ENCODE data around the gene CEP170B.
"Not testable (repeated sequence)": the region's sequence is repeated elsewhere in the genome, so short reads cannot be mapped to it uniquely, and the experiment has no call there.

The CEP170B gene

DNA sequence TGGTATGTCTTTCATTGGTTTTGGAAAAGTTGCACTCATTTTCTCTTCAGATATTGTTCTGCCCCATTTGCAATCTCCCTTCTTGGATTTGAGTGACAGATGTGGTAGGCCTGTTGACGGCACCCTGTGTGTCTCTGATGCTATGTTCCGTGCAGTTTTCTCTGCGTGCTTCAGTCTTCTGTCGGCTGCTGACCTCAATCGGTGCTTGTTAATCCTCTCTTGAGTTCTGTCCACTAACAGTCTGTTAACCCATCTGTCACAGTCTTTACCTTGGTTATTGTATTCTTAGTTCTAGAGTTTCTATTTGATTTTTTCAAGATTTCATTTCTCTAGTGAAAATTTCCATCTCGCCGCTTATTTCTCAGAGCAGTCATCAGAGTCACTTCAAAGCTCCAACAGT lies 38.9 kb downstream of the CEP170B start:
- in situ Hi-C loops (cut with HindIII; ENCODE audit: low sequenced_read_pairs) = no loop called here

DNA sequence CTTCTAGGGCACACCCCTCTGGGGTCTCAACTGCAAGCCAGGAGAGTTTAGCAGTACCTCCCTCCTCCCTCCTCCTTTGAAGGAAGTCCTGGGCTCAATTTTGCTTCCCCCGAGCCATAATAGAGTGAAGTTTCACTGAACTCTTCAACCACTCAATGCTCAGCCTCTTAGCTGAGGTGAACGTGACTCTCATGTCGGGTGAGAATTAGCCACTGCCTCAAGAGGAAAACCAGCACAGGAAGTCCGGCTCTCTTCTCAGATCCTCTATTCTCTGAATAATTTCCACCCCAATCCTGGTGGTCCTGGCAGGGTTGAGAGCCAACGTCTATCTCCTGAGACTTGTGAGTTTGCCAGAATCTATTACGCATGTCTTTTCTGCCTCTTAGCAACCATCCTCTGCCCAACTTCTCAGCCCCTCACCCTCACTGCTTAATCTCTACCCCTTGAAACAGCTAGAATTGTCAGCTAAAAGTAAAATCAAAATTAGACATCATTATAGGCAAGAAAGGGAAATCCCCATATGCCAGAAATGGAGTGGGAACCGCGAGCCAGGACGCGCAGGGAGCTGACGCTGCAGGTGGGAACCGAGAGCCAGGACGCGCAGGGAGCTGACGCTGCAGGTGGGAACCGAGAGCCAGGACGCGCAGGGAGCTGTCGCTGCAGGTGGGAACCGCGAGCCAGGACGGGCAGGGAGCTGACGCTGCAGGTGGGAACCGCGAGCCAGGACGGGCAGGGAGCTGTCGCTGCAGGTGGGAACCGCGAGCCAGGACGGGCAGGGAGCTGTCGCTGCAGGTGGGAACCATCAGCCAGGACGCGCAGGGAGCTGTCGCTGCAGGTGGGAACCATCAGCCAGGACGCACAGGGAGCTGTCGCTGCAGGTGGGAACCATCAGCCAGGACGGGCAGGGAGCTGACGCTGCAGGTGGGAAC lies 39.8 kb downstream of the CEP170B start:
- in situ Hi-C loops (cut with HindIII; ENCODE audit: low sequenced_read_pairs) = not testable (repeated sequence)

DNA sequence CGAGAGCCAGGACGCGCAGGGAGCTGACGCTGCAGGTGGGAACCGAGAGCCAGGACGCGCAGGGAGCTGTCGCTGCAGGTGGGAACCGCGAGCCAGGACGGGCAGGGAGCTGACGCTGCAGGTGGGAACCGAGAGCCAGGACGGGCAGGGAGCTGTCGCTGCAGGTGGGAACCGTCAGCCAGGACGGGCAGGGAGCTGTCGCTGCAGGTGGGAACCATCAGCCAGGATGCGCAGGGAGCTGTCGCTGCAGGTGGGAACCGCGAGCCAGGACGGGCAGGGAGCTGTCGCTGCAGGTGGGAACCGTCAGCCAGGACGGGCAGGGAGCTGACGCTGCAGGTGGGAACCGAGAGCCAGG lies 40.5 kb downstream of the CEP170B start:
- in situ Hi-C loops (cut with HindIII; ENCODE audit: low sequenced_read_pairs) = not testable (repeated sequence)

DNA sequence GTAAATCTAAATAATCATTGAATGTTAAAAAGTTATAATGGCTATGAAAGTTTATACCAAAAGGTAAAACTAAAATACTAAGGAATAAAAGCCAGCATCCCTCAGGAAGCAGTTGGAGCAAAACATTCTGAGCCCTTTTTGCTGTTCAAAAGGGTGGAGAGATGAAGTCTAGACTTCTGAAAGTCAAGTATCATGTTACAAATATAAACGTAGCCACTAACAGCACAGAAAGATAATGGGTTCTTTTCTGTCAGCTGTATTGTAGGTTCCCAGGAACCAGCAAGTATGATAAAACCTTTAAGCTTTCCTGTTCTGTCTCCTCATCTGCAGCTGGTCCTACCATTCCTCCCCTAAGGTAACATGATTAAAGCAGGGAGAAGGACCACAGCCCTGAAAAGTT lies 43.2 kb downstream of the CEP170B start:
- in situ Hi-C loops (cut with HindIII; ENCODE audit: low sequenced_read_pairs) = no loop called here

DNA sequence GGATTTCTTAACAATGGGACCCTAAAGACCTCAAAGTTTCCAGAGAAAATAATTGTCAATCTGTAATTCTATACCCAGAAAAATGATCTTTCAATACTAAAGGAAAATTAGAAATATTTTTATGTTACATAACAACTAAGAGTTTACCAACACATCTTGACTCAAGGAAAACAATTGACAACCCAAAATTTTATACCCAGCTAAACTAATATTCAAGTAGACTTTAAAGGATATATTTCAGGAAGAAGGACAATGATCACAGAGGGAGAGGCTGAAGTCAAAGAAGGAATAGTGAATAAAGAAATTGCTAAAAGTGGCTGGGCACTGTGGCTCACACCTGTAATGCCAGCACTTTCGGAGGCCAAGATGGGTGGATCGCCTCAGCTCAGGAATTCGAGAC lies 47.0 kb downstream of the CEP170B start:
- in situ Hi-C loops (cut with HindIII; ENCODE audit: low sequenced_read_pairs) = no loop called here

DNA sequence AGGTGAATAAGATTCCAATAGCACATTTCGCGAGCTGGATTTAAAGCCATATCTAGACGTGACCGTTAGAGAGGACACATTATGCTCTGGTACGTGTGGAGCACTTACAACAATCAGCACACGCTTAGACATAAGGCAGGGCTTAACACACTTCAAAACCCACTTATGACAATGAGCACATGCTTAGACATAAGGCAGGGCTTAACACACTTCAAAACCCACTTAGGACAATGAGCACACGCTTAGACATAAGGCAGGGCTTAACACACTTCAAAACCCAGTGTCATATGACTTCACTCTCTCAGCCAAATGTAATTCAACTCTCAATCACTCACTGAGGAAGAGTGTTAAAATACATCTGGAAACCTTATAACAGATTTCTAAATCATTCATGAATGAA lies 48.4 kb downstream of the CEP170B start:
- in situ Hi-C loops (cut with HindIII; ENCODE audit: low sequenced_read_pairs) = no loop called here

DNA sequence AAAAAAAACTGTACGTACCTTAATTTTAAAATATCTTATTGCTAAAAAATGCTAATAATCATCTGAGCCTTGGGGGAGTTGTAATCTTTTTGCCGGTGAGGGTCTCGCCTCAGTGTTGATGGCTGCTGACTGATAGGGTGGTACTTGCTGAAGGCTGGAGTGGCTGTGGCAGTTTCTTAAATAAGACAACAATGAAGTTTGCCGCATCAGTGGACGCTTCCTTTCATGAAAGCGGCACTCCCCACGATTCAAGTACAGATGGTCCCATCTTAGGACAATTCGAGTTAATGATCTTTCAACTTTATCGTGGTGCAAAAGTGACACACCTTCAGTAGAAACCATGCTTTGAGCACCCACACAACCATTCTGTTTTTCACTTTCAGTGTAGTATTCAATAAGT lies 52.0 kb downstream of the CEP170B start:
- in situ Hi-C loops (cut with HindIII; ENCODE audit: low sequenced_read_pairs) = loop anchor here (5.0 kb wide), 1 partner anchor 40 kb away; no protein-coding TSS in a partner anchor

DNA sequence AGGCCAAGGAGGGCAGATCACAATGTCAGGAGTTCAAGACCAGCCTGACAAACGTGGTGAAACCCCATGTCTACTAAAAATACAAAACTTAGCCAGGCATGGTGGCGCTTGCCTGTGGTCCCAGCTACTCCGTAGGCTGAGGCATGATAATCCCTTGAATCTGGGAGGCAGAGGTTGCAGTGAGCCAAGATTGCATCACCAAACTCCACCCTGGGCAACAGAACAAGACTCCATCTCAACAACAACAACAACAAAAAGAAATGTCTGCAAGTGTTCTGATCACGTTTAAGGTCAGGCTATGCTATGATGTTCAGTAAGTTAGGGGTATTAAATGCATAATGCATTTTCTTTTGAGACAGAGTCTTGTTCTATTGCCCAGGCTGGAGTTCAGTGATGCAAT lies 52.9 kb downstream of the CEP170B start:
- in situ Hi-C loops (cut with HindIII; ENCODE audit: low sequenced_read_pairs) = loop anchor here (5.0 kb wide), 1 partner anchor 39 kb away; no protein-coding TSS in a partner anchor

DNA sequence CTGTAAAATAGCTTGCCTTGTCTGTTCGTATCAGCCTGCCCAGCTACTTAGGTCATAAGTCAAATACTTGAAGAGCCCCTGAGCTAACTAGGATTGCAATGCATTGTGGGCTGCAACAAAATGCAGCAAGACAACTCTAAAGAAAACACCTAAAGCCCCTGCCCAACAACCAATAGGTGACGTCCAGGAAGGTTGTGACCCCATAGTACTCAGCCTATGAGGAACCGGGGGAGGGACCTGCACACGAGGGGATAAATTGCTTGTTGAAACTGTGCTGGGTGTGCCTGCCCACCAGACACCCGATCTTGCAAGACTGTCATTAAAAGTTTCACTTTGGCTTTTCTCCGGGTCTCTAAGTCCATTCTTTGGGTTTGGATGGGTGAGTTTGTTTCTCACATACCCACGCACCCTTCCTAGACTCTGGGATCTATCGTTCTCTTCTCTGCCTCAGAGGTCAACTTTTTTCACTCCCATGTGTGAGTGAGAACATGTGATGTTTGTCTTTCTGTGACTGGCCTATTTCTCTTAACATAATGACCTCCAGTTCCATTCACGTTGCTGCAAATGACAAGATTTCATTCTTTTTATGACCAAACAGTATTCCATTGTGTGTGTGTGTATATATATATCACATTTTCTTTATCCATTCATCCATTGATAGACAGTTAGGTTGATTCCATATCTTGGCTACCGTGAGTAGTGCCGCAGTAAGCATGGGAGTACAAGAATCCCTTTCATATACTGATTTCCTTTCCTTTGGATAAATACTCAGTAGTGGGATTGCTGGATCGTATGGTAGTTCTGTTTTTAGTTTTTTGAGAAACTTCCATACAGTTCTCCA lies 54.3 kb downstream of the CEP170B start:
- in situ Hi-C loops (cut with HindIII; ENCODE audit: low sequenced_read_pairs) = loop anchor here (5.0 kb wide), 1 partner anchor 38 kb away; no protein-coding TSS in a partner anchor

DNA sequence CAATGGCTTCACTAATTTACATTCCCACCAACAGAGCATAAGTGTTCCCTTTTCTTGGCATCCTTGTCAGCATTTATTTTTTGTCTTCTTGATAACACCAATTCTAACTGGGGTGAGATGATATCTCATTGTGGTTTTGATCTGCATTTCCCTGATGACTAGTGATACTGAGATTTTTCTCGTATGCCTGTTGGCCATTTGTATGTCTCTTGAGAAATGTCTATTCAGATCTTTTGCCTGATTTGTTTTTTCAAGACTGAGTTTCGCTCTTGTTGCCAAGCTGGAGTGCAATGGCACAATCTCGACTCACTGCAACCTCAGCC lies 54.9 kb downstream of the CEP170B start:
- in situ Hi-C loops (cut with HindIII; ENCODE audit: low sequenced_read_pairs) = loop anchor here (5.0 kb wide), 1 partner anchor 37 kb away; no protein-coding TSS in a partner anchor

DNA sequence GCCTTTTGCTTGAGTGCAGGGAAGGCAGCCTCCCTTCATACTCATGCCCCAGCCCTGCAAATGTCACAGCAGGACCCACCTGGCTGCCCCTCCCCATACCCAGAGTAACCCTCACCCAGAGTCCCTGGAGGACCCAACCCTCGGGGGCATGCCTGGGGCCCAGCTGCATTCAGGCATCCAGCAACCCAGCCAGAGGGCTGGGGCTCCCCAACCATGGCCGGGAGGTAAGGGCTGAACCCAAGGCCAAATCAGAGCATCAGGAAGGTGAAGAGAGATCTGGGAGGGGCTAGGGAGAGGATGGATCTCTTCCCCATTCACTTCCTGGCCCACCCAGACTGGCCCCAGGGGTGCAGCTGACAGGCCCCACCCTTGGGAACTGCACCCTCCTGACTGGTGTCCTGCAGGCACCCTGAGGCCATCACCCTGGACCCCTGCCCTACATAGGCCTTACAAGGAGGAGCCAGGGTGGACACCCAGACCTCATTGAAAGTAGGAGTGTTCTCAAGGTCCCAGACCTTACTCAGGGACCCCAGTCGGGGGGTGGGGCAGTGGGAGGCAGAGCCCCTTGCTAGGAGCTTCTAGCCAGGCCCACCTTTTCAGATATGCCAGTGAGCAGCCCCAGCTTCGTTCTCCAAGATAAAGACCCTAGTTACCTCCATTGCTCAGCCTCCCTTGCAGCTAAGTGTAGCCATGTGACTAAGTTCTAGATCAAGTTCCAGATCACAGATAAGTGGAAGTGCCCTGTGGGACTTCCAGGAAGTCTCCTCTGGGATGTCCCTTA lies 58.8 kb downstream of the CEP170B start:
- in situ Hi-C loops (cut with HindIII; ENCODE audit: low sequenced_read_pairs) = no loop called here

DNA sequence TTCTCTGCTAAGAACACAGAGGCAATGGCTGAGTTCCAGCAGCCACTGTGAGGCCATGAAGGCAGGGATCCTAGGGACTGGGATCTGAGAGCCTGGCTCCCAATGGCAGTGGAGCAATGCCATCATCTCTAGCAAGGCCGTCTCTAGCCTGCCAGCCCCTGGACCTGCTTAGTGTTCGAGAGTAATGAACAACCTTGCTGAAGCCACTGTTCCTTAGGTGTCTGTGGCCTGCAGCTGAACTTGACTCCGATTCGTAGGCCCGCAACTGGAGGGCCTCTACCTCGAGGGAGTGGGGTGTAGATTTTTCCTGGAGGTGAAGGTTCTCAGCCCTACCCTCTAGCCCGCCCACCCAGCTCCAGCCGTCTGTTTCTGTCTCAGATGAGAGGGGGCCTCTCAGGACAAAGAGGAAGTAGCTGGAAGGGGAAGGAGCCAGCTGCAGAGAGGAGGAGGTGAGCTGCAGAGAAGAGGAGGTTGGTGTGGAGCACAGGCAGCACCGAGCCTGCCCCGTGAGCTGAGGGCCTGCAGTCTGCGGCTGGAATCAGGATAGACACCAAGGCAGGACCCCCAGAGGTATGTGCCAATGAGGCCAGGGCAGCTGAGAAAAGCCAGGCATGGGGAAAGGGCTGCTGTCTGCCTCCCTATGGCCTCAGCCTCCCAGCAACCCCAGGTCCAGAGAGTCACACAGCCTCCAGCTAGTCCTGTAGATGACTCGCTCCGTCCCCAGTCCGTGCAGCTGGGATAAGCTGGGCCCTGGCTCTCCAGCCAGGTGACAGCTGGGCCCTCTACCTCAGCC lies 59.5 kb downstream of the CEP170B start, which contains the start of gene PLD4:
Gene PLD4, plus strand, starts transcription at position 459 of the 793 bp plus-strand sequence. CDS start 2,262 bp downstream, outside the sequence.
- in situ Hi-C loops (cut with HindIII; ENCODE audit: low sequenced_read_pairs) = no loop called here

DNA sequence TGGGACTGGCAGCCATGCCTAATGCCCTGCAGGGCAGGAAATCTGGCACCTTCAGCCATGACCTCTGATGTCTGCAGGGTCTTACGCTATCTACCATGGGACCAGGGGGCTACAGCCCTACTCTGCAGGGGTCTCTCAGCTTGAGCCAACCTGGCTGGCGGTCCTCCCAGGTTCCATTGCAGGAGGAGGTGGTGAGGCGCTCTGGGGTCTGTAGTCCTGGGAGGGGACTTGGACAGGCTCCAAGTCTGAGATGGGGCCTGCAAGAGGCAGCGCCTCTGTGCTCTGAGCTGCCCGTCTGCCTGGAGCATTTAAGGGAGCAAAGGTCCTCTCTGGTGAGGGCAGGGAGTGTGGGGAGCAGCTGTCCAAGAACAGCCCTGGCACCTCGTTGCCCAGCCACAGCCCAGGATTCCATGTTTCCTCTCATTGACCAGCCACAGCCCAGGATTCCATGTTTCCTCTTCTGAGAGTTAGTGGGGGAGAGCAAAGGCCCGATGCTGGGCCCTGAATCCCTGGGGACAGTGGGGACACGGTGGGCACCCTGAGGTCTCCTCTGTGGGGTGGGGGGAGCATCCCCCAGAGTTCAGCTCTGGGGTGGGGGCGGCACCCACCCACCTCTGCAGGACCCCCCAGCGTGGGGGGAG lies 60.3 kb downstream of the CEP170B start:
- in situ Hi-C loops (cut with HindIII; ENCODE audit: low sequenced_read_pairs) = no loop called here

DNA sequence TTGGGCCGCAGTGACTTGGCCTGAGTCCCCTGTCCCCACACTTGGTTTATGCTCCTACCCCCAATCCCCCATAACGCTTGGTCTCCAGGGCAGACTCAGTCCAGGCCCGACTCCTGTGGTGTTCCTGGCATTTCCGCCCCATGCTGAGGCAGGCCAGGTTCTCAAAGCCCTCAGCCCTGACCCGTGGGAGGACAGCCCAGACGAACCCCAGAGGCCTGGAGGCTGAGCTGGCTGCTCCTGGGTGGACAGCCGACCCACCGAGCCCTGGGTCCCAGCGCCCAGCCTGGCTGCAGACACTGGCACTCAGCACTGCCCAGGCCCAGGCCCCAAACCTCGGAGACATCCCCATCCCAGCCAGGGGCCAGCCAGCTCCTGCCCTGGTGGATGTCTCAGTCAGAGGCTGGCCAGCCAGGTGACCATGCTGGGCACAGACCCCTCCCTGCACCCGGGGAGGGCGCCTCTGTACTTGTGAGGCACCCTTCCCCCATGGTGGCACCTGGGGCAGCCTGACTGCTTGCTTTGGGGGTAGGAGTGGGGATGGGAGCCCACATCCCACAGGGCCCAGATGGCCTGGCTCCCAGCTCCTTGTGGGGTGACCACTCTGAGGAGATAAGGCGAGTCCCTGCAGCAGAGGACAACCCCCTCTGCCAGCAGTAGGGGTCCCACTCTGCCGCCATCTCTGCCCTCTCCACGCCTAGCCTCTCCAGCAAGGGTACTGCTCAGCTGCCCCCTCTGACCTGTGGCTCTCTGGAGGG lies 61.0 kb downstream of the CEP170B start:
- in situ Hi-C loops (cut with HindIII; ENCODE audit: low sequenced_read_pairs) = no loop called here

DNA sequence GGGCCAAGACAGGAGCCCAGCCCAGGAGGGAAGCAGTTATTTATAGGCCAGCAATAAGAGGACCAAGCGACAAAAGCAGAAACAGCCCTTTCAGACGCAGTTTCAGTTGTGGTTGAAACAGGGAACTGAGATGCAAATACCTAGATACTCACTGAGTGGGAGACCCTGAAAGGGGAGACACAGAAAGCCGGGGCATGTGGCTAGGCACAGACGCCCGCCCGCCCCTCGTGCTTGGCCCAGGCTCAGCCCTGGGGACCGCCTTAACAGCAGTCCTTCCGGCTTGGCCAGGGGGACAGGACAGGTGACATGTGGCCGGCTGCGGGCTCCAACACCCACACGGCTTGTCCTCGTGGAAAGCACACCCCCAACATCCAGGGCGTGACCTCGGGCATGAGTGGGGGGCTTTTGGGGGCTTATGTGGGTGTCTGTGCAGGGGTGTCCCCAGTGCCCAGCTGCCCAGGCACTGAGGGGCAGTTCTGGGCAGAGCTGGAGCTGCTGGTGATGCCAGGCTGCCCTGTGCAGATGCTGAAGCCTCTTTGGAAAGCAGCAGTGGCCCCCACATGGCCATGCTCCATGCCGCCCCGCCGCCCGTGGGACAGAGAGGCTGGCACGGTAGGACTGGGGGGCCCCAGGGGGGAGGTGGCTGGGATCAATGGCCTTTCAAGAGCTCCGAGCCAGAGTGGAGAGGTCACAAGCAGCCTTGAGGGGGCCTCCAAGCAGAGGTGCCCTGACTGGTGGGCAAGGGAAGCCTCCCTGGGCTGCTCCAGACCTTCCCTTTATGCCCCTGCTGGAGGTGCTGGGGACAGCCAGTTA lies 61.8 kb downstream of the CEP170B start:
- in situ Hi-C loops (cut with HindIII; ENCODE audit: low sequenced_read_pairs) = no loop called here

DNA sequence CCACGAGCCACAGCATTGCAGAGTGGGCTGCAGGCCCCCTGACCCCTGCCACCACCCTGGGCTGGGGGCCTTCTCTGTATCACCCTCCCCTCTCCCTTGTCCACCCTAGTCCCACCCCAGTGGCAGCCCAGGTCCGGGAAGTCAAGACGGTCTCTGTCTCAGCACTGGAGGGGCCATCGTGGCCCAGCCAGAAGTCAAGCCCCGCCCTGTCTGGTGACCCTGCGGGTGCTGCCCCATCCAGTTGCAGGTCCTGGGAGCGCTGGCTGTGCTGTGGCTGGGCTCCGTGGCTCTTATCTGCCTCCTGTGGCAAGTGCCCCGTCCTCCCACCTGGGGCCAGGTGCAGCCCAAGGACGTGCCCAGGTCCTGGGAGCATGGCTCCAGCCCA lies 62.4 kb downstream of the CEP170B start:
- in situ Hi-C loops (cut with HindIII; ENCODE audit: low sequenced_read_pairs) = no loop called here

DNA sequence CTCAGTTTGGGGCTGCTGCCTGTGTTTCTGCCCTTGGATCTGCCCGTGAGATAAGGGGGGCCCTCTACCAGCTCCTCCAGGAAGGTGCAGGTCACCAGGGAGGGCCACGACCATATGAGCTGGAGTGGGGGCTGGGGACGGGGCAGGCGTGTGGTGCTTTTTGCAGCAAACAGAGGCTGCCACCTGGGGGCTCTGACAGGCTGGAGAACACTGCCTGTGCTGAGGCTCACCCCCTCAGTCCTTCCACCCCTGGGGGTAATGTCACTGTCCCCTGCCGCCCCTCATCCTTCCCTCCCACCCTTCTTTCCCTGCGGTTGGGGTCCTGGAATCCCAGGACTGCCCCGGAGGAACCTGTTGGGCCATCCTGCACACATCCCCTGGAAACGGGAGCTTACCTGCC lies 62.8 kb downstream of the CEP170B start:
- in situ Hi-C loops (cut with HindIII; ENCODE audit: low sequenced_read_pairs) = no loop called here

All from endothelial cell of hepatic sinusoid (primary cell).